NCI-H510A (cell line): Measurements from ENCODE around the gene ASB10.

Experiments
- DNase-seq: peaks from one replicate; lab custom pipeline; 2025; lab: John Stamatoyannopoulos, UW

ASB10 gene

DNA sequence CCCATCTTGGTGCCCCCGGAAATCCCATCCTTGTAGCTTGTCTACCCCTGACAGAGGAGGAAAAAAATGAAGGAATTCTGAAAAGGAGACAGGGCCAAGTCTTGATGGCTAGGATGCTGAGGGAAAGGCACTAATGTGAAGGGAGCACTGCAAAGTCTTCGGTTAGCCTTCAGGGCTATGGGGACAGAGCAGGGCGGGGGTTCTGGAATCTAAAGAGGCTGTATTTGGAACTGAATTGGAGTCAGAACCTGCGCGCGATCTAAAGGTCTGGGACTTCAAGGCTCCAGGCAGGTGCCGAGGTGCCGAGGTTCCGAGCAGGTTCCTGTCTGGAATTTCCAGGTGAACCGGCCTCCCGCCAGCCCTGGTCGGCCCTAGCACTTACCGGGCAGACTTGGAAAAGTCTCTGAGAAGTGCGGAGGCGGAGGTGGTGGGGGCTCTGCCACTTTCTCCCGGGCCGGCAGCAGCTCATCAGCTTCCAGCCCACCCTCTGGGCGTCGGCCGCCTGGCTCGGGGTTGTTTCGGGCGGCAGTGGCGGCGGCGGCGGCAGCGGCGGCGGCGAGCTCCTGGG lies 20.3 kb downstream of the ASB10 start:
- no peak for DNase-seq

DNA sequence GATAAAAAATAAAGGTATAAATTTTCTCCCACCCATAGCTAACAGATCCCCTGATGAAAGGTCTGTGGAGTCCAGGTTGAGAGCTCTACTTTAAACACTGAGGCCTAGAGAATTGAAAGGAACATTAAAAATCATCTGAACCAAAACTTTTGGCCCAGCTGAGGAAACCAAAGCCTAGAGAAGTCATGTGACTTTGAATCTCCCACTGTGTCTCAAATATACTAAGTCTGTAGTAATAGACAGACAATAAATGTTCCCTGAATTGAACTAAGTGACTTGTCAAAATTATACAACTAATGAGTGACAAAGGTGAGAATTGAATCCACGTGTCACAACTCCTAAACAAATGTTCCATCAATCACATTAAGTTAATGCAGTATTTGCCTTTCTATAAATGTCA lies 25.3 kb downstream of the ASB10 start:
- no peak for DNase-seq

- DNase-seq, result no peak
Measured at GRCh38 chr7:151157645-151158329, 29.3 kb downstream of the ASB10 start.

- no peak for DNase-seq
Measured at GRCh38 chr7:151152643-151153513, 34.2 kb downstream of the ASB10 start.

DNA sequence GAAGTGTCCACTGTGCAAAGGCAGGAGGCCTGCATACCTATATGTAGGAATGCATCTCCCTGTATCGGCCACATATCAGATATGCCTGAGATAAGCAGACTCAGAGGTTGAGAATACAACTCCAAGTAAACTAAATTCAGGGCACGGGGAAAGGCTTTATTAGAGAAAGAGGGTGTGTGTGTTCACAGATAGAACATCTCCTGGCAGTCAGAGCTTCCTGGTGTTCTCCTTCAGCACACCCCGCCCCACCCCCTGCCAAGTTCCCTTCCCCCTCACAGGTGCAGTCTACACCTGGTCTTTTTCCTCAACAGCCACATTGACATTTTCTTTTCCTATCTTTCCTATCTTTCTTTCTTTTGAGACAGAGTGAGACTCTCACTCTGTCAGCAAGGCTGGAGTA lies 36.7 kb downstream of the ASB10 start:
- DNase-seq, result no peak

DNA sequence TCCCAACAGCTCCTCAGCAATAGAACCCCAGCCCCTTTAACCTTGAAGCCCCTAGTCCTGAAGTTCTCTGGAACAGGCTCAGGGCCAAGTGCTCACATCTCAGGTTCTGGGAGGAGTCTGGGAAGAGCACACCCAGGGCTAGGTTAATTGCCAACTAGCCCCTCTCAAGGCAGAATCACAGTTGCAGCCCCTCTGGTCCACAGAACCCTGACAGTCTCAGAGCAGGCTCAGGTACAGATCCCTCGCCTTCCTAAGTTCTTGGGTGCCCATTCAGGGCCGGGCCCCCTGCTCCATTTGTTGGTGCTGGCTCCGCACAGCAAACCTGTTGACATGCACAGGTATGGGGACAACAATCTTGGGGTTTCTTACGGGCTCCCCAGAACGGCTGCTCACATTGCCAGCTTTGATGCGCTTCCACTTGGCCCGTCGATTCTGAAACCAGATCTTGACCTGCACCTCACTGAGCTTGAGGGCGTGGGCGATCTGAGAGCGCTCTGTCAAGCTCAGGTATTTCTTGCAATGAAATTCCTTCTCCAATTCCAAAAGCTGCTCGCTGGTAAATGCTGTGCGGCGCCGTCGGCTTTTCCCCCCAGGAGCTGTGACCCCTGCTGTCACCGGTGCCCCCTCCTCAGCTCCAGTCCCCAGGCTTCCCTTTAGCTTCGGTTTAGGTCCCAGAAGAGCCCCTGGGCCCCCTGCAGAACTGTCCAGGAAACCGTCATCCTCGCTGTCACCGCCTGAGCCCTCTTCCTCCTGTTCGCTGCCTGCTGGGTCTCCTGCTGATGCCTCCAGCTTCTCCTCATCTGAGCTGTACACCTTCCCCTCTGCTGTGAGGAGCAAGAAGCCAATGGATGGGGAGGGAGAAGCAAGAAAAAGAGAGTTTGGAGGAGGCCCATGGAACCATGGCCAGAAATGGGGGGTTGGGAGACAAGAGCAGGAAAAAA lies 38.5 kb downstream of the ASB10 start:
- no peak for DNase-seq

GRCh38 chr7:151146761-151147160 lies 40.3 kb downstream of the ASB10 start:
- DNase-seq, result no peak

- no peak for DNase-seq
Measured at GRCh38 chr7:151144387-151144786, 42.7 kb downstream of the ASB10 start.

GRCh38 chr7:151143261-151144015 lies 43.6 kb downstream of the ASB10 start:
- no peak for DNase-seq

DNA sequence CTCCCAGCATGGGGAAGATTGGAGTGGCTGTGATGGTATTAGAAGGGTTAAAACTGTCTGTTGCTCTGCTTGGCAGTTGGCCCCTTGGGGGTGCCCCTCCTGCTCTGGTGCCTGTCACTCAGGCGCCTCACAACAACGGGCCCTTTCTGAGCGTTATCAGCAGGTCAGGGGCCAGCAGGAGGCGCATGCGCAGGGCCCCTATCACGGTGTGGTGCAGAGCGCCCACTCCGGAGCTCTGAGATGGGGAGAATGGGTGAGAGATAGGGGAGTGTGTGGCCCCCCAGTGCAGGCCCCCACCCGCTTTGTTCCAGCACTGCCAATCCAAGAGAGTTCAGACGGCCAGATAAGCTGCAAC lies 44.4 kb downstream of the ASB10 start:
- no peak for DNase-seq

GRCh38 chr7:151141855-151142685 lies 45.0 kb downstream of the ASB10 start:
- DNase-seq, result no peak

- DNase-seq, result no peak
Measured at GRCh38 chr7:151141311-151141854, 45.7 kb downstream of the ASB10 start.

DNA sequence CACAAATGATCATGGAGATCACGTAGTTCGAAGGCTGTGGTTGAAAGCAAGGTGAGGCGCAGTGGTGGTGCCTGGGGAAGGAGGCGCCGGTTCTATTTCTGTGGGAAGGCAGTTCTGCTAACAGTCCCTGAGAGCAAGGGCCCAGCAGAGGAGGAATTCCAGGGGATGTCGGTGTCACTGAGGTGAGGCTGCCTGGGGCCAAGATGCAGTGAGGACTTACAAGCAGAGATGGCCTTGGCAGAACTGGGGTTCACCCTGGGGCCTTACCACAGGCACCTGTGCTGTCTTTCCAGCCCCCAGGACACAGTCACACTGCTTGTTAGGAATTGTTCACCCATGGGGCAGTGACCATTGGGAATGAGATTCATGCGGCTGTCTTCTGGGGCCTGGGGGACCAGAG lies 46.2 kb downstream of the ASB10 start:
- no peak for DNase-seq

DNA sequence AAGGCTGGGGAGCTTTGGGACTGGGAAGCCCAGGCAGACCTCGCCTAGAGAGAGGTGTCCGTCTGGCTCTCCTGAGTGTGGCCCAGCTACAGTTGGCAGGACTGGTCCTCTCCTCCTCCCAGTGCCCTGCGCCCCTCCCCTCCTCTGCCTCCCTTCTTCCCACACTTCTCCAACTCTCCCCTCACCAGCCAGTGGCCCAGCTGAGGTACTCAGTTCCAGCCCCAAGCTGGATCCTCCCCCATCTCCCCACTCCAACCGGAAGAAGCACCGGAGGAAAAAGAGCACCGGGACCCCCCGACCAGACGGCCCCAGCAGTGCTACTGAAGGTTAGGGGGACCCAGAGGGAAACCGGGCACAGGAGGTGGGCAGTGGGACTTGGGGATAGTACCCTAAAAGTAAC lies 47.3 kb downstream of the ASB10 start:
- DNase-seq, result no peak

DNA sequence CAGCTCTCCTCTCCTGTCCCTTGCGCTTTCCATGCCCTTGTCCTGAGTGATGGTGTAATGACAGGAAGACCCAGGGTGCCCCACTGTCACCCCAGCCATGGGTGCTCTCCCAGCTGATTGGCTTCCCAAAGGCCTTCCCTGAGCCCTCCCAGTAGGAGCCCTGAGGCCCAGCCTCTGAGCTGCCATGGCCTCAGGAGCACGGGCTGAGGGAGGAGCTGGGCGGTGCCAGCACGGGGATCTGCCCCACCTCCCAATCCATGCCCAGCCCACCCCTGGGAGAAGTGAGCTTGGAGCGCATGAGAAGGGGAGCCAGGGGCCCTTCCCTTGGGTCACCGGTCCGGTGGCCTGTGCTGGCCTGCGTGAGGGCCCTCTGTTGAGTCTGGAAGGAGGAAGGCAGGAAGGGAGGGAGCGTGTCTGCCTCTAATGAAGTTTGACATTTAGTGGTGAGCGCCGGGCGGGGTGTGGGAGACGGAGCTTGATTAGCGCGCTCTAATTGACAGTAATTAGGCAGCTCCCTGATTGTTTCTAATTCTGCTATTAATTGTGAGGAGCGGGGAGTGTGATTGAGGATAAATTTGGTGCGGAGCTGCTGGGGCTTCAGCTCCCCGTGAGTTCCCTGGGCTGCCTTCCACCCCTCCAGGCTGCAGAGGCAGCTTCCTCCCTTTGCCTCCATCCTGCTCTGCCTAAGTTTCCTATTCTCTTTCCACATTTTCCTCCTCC lies 47.8 kb downstream of the ASB10 start:
- DNase-seq, result no peak

GRCh38 chr7:151138153-151138851 lies 48.7 kb downstream of the ASB10 start:
- no peak for DNase-seq

DNA sequence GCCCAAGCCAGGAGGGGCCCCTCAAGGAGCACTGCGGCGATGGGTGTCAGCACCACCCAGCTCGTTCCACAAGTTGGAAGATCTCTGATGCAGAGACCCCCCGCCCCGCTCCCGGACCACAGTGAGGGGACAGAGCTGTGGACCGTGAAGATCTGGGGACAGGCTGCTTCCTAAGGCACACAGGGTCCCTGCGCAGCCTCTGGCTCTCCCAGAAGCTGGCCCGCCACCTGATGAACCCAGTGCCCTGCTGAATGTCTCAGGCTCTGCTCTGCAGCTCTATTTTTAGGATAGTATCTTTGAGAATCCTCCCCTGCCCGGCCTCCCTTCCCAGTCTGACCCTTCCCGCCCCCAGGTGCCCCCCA lies 49.3 kb downstream of the ASB10 start:
- DNase-seq, result no peak

DNA sequence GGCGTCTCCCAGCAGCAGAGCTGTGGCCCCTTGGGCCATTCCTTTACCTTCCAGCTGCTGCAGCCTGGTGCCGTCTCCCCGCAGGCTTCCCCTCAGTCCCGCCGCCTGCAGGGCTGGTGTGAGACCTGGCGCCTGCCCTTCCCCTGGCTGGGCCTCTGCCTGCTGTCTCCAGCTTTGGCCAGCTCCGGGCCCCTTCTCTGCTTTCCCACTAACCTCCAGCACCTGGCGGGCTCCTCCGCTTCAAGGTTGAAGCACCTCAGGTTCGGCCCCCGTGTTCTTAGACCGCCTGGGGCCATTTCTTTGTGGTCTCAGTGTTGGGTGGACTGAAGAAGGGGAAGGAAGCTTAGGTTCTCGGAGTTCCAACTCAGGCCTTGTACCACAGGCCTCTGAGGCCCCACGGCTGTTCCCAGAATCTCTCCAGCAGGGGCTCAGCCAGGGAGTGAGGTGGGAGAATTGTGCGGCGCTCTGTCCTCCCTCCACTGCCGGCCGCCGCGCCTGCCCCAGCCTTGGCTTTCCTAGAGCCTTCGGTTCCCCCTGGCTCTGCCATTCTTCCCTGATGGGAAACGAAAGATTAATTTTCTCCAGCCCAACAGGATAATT lies 49.9 kb downstream of the ASB10 start:
- DNase-seq, result no peak
